IgD-negative memory B cell (primary cell): ENCODE data around the gene PARVB. TPM values are rescaled to one million over a fixed set of nuclear protein-coding genes. Genes with fewer than 3 reads are reported as not detected.

Experiments
- H3K27ac Mint-ChIP-seq, 3 donors: one replicate each; pipeline ENCODE4 v1.8.0; 2020 to 2022; ENCODE audit warnings: mild to moderate bottlenecking in 3 of 3, mixed read lengths in 3 of 3, moderate library complexity in 1 of 3
- H3K27me3 Mint-ChIP-seq: one replicate; pipeline ENCODE4 v1.8.0; 2021; ENCODE audit warnings: mixed read lengths
- H3K36me3 Mint-ChIP-seq: one replicate; pipeline ENCODE4 v1.8.0; 2020; ENCODE audit warnings: mild to moderate bottlenecking, mixed read lengths
- H3K4me1 Mint-ChIP-seq, 3 donors: one replicate each; pipeline ENCODE4 v1.8.0; 2020 to 2022; ENCODE audit warnings: mixed read lengths in 3 of 3, mild to moderate bottlenecking in 1 of 3
- H3K4me3 Mint-ChIP-seq, 4 donors: one replicate each; pipeline ENCODE4 v1.8.0; 2020 to 2022; ENCODE audit warnings: mild to moderate bottlenecking in 4 of 4, mixed read lengths in 4 of 4, moderate library complexity in 3 of 4
- H3K9me3 Mint-ChIP-seq, 3 donors: one replicate each; pipeline ENCODE4 v1.8.0; 2020 to 2021; ENCODE audit warnings: mixed read lengths in 3 of 3, mild to moderate bottlenecking in 1 of 3
- polyA plus RNA-seq: library from polyadenylated mRNA; unstranded; fragments of 300-500 nt; fragmentation: Illumina TruSeq; gene quantifications from one replicate; pipeline ENCODE4 v1.2.3, GENCODE V29; 2021

Gene PARVB
- polyA plus RNA-seq, 1 donor from 2014 or later, result 22.8 TPM

DNA sequence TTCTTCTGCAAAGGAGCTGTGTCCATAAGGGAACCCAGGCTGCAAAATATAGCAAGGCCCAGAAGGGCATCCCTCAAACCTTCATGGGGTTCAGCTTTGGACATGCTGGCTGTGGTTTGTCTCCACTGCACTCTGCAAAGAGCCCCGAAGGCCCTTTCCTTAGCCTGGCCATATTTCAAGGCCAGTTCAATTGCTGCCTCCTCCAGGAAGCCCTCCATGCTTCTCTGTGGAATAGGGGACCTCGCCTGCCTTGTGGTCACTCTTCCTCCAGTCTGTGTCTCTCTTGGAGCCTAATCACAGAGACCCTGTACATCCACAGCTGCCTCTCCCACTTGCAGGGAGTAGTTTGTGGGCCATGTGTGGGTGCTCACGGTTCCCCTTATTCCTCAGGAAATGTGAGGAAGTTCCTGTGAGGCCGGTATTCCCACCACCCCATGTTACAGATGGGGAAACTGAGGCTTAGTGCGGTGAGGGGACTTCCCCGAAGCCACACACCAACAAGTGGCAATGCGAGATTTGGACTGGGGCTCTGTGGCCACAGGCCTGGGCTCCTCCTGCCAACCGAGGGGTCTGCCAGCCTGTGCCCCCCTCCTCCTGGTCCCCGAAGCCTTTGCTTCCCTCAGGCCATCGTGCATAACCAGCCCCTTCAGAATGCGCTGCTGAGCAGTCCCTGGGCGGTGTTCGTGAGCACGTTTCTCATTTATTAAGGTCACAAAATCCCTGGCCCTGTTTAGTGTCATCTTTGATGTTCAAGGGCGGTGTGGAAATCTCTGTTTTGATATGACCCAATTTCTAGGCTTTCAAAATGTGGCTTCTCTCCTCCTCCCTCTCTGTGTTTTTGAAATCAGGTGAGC lies 65.8 kb downstream of the PARVB start:
- Mint-ChIP-seq H3K4me1 (peaks cover 3 to 5% (median 4%) of the 10 kb centered on the region in 3 donors), H3K4me3 (no peak overlapping the region), H3K9me3 (no peaks in the 10 kb centered on the region), H3K27me3 (no peaks in the 10 kb centered on the region), H3K27ac (no peak overlapping the region), H3K36me3 (peaks cover 2% of the 10 kb centered on the region)

DNA sequence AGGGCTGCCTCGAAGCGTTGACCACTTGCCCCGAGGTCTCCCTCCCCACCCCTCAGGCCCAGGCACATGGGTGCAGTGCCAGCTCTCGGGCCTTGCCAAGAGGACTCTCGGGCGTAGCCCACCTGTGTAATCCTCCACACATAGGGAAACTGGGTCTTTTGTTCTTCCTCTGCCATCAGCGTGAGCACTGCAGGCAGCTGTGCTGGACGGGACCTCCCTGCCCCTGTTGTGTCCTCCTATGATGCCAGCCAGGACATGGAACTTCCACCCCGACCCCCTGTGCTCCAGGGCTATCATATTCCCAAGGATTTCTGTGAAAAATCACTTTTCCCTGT lies 66.4 kb downstream of the PARVB start:
- no peaks in the 10 kb centered on the region for H3K9me3 Mint-ChIP-seq
- no peak overlapping the region for H3K27ac Mint-ChIP-seq

DNA sequence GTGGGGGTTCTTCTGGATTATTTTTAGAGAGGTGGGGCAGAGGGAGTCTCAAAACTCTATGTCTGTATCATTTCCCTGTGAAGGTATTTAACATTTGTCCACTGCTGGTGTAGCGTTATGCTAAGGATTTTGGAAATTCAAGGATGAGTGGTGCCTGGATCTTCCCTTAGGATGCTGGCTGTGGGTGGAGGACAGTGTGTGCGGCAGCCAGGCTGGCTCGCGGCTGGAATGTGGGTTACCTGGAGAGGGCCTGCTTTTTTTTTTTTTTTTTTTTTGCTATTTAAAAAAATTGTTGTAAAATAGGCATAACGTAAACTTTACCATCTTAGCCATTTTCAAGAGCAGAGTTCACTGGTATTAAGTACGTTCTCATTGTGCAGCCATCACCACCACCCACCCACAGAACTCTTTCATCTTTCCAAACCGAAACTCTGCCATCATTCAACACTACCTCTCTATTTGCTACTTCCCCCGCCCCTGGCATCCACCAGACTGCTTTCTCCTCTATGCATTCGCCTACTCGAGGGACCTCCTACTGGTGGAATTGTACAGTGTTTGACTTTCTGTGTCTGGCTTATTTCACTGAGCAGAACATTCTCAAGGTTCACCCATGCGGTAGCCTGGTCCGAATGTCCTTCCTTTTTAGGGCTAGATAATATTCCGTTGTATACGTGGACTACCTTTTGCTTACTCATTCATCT lies 67.1 kb downstream of the PARVB start:
- peak overlapping the region in 1 of 4 donors; percentile 23 for H3K4me3 Mint-ChIP-seq
- no peaks in the 10 kb centered on the region for H3K27me3 Mint-ChIP-seq
- H3K27ac Mint-ChIP-seq, result peak overlapping the region in 1 of 3 donors; percentile 55
- H3K9me3 Mint-ChIP-seq, result no peaks in the 10 kb centered on the region
- H3K4me1 Mint-ChIP-seq, result peaks cover 0 to 2% (median 0%) of the 10 kb centered on the region in 3 donors
- peaks cover 2% of the 10 kb centered on the region for H3K36me3 Mint-ChIP-seq

More for the DNA sequence above, 66.4 kb downstream of the PARVB start:
- H3K4me1 Mint-ChIP-seq, result peaks cover 2 to 5% (median 4%) of the 10 kb centered on the region in 3 donors
- no peak overlapping the region for H3K4me3 Mint-ChIP-seq
- H3K27me3 Mint-ChIP-seq, result no peaks in the 10 kb centered on the region
- H3K36me3 Mint-ChIP-seq, result peaks cover 2% of the 10 kb centered on the region

DNA sequence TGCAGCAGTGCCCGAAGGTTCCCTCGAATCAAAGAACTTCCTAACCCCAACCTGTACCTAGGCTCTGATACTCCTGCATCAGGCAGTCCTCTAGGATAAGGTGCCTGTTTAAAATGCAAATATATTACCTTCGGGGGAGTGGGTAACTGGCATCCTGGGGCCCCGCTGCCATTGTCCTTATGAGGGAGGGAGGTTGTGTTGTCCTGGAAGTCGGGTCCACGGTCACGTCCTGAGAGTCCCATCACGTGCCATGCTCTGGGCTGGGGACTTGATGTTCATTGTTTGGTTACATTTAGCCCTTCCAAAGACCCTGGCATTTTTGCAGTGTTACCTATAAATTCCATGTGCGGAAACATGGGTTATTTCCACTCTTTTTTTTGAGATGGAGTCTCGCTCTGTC lies 67.6 kb downstream of the PARVB start:
- H3K27ac Mint-ChIP-seq, result no peak overlapping the region
- H3K4me3 Mint-ChIP-seq, result no peak overlapping the region
- H3K27me3 Mint-ChIP-seq, result no peaks in the 10 kb centered on the region
- H3K4me1 Mint-ChIP-seq, result peaks cover 0 to 2% (median 0%) of the 10 kb centered on the region in 3 donors
- no peaks in the 10 kb centered on the region for H3K9me3 Mint-ChIP-seq
- H3K36me3 Mint-ChIP-seq, result peaks cover 2% of the 10 kb centered on the region

DNA sequence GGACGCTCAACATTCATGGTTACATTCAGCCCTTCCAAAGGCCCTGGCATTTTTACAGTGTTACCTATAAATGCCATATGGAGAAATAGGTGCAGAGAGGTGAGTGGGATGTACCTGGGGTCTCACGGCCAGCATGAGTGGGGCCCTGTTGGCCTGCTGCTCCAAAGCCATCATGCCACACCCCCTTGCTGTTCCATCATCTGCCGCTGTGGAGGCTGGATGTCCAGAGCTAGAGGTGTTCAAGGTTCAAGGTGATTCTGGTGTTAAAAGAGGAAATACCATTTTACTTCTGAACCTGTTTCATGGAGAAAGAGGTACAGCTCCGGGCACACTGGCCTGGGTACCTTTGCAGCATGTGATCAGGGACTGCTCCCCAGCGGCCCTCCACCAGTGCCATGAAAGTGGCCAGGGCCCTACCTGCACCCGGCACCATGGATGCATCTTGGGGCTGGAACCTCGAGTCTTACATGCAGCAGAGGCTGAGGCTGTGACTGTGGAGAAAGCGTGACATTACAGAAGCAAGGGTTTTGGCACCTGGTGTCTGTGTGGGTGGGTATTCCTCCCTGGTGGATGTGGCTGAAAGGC lies 68.6 kb downstream of the PARVB start:
- Mint-ChIP-seq H3K9me3 (no peaks in the 10 kb centered on the region), H3K27me3 (no peaks in the 10 kb centered on the region), H3K4me3 (no peak overlapping the region), H3K36me3 (peaks cover 2% of the 10 kb centered on the region), H3K27ac (no peak overlapping the region), H3K4me1 (peaks cover 0 to 2% (median 0%) of the 10 kb centered on the region in 3 donors)

GRCh38 chr22:44093791-44094190 lies 69.7 kb downstream of the PARVB start:
- Mint-ChIP-seq H3K9me3 (no peaks in the 10 kb centered on the region), H3K27ac (no peak overlapping the region), H3K4me1 (peaks cover 0 to 2% (median 0%) of the 10 kb centered on the region in 3 donors), H3K36me3 (peaks cover 2% of the 10 kb centered on the region), H3K27me3 (no peaks in the 10 kb centered on the region), H3K4me3 (no peak overlapping the region)

- no peaks in the 10 kb centered on the region for H3K9me3 Mint-ChIP-seq
- H3K27ac Mint-ChIP-seq, result no peak overlapping the region
- H3K4me3 Mint-ChIP-seq, result no peak overlapping the region
- H3K4me1 Mint-ChIP-seq, result peaks cover 0 to 2% (median 0%) of the 10 kb centered on the region in 3 donors
- no peaks in the 10 kb centered on the region for H3K27me3 Mint-ChIP-seq
- H3K36me3 Mint-ChIP-seq, result peaks cover 2% of the 10 kb centered on the region
Observed at GRCh38 chr22:44094751-44095302, 70.7 kb downstream of the PARVB start.

GRCh38 chr22:44096736-44097135 lies 72.6 kb downstream of the PARVB start:
- no peaks in the 10 kb centered on the region for H3K9me3 Mint-ChIP-seq
- no peaks in the 10 kb centered on the region for H3K27me3 Mint-ChIP-seq
- H3K36me3 Mint-ChIP-seq, result no peaks in the 10 kb centered on the region
- H3K4me3 Mint-ChIP-seq, result no peak overlapping the region
- no peak overlapping the region for H3K27ac Mint-ChIP-seq
- H3K4me1 Mint-ChIP-seq, result no peaks in the 10 kb centered on the region

DNA sequence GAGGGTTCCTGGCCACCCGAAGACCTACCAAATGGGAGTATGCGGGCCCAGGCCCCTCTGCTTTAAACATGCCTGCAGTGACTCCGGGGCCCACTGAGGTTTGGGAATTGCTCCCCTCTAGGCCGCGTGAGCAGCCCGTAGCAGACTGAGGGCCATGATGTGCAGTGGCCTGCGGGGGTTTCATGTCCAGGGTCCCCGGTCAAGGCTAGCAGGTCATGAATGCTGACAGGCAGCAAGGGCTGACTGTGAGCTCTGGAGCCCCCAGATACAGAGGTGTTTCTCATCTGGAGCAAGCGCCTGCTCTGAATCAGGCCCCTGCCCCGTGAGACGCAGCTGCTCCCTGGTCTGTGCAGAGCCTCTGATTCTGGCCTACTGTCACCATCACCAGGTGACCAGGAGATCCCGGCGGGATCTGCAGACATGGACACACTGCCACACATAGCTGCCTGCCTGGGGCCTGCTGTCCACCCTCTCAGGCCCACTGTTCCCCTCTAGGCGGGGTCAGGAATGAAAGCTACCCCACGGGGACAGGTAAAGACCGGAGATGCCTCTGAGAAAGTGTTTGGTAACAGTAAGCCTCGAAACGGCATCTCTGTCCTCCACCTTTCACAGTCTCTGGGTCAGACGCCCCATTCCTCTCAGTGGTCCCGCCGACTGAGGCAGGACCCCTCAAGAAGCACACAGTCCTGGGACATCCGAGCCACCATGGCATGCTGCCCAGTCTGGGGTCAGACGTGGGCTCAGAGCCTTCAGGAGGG lies 73.3 kb downstream of the PARVB start:
- no peaks in the 10 kb centered on the region for H3K4me1 Mint-ChIP-seq
- no peak overlapping the region for H3K4me3 Mint-ChIP-seq
- no peaks in the 10 kb centered on the region for H3K36me3 Mint-ChIP-seq
- no peaks in the 10 kb centered on the region for H3K27me3 Mint-ChIP-seq
- no peaks in the 10 kb centered on the region for H3K9me3 Mint-ChIP-seq
- H3K27ac Mint-ChIP-seq, result no peak overlapping the region

DNA sequence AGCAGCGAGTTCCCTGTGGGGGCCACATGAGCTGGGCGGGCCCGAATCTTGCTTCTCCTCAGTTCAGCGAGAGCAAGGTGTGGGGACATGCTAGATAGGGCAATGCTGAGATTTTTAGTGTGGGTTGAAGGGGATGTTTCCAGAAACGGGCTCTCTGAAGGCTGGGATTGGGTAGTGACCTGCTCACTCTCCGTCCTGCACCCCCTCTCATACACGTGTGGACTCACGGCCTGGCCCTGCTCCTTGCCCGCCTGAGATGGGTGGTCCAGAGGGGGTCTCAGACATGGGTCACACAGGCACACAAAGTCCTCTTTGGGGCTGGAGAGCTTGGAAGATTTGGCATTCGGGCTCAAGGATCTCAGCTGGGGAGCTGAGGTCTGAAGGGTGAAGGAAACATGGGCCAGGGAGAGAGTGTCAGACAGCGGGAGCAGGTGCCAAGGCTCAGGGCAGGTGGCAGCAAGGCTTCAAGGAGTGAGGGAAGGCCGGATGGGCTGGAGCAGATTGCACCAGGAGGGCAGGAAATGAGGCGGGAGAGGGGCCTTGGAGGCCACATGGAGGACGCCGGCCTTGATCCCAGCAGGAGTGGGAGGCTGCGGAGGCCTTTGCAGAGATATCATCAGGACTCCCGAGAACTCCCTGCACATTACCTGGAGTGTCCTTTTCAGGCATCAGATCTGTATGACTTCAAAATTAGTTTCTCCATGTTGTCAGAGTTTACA lies 74.1 kb downstream of the PARVB start:
- no peaks in the 10 kb centered on the region for H3K4me1 Mint-ChIP-seq
- H3K9me3 Mint-ChIP-seq, result no peaks in the 10 kb centered on the region
- no peak overlapping the region for H3K4me3 Mint-ChIP-seq
- no peak overlapping the region for H3K27ac Mint-ChIP-seq
- no peaks in the 10 kb centered on the region for H3K36me3 Mint-ChIP-seq
- no peaks in the 10 kb centered on the region for H3K27me3 Mint-ChIP-seq

GRCh38 chr22:44098966-44099530 lies 74.9 kb downstream of the PARVB start:
- no peaks in the 10 kb centered on the region for H3K36me3 Mint-ChIP-seq
- H3K4me3 Mint-ChIP-seq, result no peak overlapping the region
- H3K27me3 Mint-ChIP-seq, result no peaks in the 10 kb centered on the region
- no peak overlapping the region for H3K27ac Mint-ChIP-seq
- no peaks in the 10 kb centered on the region for H3K9me3 Mint-ChIP-seq
- H3K4me1 Mint-ChIP-seq, result no peaks in the 10 kb centered on the region

DNA sequence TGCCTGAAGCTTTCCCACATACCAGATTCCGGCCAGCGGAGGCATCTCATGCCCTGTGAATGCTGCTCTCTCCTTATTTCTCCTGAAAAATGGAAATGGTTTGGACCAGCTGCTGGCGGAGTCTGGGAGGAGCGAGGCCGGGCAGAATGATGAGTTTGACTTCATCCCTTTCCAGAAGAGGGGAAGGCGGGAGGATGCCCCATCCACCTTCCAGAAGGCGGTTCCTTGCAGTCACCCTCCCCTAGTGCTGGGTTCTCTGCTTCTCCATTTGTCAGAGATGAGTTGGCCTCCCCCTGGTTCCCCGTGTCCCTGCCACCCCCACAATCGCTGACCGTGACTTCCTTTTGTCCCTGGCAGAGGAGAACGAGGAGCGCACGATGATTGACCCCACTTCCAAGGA lies 75.6 kb downstream of the PARVB start:
- Mint-ChIP-seq H3K27ac (peak overlapping the region in 1 of 3 donors; percentile 57), H3K4me3 (no peak overlapping the region), H3K9me3 (no peaks in the 10 kb centered on the region), H3K4me1 (no peaks in the 10 kb centered on the region), H3K36me3 (no peaks in the 10 kb centered on the region), H3K27me3 (no peaks in the 10 kb centered on the region)

DNA sequence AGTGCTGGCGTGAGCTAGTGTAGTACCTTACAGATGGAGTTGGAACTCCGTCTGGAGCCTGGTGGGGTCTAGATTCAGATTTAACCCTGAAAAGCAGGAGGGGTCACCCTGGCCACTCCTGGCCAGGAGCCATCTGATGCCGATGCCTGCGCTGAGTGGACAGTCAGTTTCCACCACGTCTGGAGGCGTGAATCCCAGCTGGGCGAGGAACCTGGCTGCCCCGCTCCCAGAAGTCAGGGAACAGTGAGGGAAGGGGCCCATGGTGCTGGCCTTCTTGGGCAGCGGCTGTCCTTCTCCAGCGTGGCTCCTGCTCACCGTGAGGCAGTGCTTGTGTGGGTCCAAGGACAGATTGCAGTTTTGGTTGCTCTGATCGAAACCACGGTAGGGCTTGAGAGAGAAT lies 76.3 kb downstream of the PARVB start:
- no peaks in the 10 kb centered on the region for H3K9me3 Mint-ChIP-seq
- no peak overlapping the region for H3K27ac Mint-ChIP-seq
- H3K36me3 Mint-ChIP-seq, result peaks cover under 1% of the 10 kb centered on the region
- no peak overlapping the region for H3K4me3 Mint-ChIP-seq
- no peaks in the 10 kb centered on the region for H3K27me3 Mint-ChIP-seq
- peaks cover 0 to 2% (median 0%) of the 10 kb centered on the region in 3 donors for H3K4me1 Mint-ChIP-seq

DNA sequence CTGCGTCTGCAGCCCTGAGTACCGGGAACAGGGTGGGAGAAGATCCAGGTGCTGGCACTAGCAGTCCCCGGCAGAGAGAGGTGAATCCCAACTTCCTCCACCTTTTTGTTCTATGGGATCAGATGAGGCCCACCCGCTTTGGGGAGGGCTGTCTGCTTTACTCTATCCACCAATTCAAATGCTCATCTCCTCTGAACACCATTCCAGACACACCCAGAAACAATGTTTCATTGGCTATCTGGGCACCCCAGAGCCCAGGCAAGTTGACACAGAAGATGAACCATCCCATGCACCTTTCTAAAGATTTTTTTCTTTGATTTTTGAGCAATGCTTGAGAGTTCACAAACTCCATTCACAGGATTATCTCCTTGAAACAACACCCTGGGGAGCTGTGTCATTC lies 78.0 kb downstream of the PARVB start:
- H3K27me3 Mint-ChIP-seq, result no peaks in the 10 kb centered on the region
- no peaks in the 10 kb centered on the region for H3K9me3 Mint-ChIP-seq
- H3K36me3 Mint-ChIP-seq, result peaks cover 4% of the 10 kb centered on the region
- H3K4me3 Mint-ChIP-seq, result no peak overlapping the region
- no peak overlapping the region for H3K27ac Mint-ChIP-seq
- H3K4me1 Mint-ChIP-seq, result peaks cover 0 to 4% (median under 1%) of the 10 kb centered on the region in 3 donors
